Epithelial cell of esophagus (primary cell): Measurements from ENCODE around the gene TNFRSF25.
"Not testable (repeated sequence)": the region's sequence is repeated elsewhere in the genome, so short reads cannot be mapped to it uniquely, and the experiment has no call there.

Experiments
- DNase-seq: peaks from one replicate; pipeline ENCODE4 v3.0.0; 2010; ENCODE audit warnings: low read depth
- H3K4me3 ChIP-seq: 2 replicates; pipeline ENCODE4 v1.5.1; 2011; ENCODE audit warnings: mild to moderate bottlenecking, low read length, control low read depth
- CTCF ChIP-seq: IDR thresholded peaks from 2 replicates; pipeline ENCODE4 v1.5.1; 2011; ENCODE audit warnings: low read depth, mild to moderate bottlenecking, low read length, control low read depth, inconsistent platforms; ENCODE audit not compliant: insufficient read depth; ENCODE audit errors: missing control alignments

Gene TNFRSF25

GRCh38 chr1:6435129-6435528, 30.8 kb downstream of the TNFRSF25 start:
- H3K4me3 ChIP-seq, result no peak overlapping the region
- no peak for DNase-seq
- TF ChIP-seq CTCF, result no peak

GRCh38 chr1:6434186-6434585, 31.8 kb downstream of the TNFRSF25 start:
- no peak overlapping the region for H3K4me3 ChIP-seq
- TF ChIP-seq CTCF, result no peak
- no peak for DNase-seq

- not testable (repeated sequence) for H3K4me3 ChIP-seq, DNase-seq
These were observed 34.1 kb downstream of the TNFRSF25 start for GRCh38 chr1:6431645-6432579.

GRCh38 chr1:6429660-6430411, 36.1 kb downstream of the TNFRSF25 start:
- DNase-seq, H3K4me3 ChIP-seq: not testable (repeated sequence)

DNA sequence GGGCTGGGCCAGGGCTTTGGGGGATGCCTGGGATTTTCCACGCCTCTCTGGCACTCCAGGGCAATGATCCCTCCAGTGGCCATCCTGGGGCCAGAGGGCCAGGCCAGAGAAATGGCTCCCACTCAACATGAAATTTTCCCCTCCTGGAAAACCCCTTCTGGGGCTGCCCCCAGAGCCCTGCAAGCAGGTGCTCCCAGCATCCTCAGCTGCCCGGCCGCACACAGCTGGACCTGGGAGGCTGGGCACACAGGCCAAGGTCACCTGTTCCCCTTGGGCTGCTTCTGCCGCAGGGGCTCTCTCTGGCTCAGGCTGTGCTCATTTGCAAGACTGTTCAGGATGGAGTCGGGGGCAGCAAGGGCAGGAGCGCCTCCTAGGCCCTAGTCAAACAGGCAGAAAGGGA, 37.5 kb downstream of the TNFRSF25 start:
- DNase-seq, H3K4me3 ChIP-seq: not testable (repeated sequence)

- H3K4me3 ChIP-seq, result no peak overlapping the region
- TF ChIP-seq CTCF, result no peak
- no peak for DNase-seq
These were observed 38.3 kb downstream of the TNFRSF25 start for GRCh38 chr1:6427441-6428390.

GRCh38 chr1:6426972-6427350, 39.0 kb downstream of the TNFRSF25 start:
- TF ChIP-seq CTCF, result no peak
- H3K4me3 ChIP-seq, result no peak overlapping the region
- DNase-seq, result no peak
